HCT116 (cell line): ENCODE data around the gene FBXO34.

Source experiments
- ELF1 ChIP-seq: IDR thresholded peaks from 2 replicates; pipeline ENCODE4 v1.6.1; 2012; ENCODE audit warnings: low read depth, borderline replicate concordance
- JUND ChIP-seq: IDR thresholded peaks from 2 replicates; pipeline ENCODE4 v1.6.1; 2012
- POLR2AphosphoS5 ChIP-seq: IDR thresholded peaks from 2 replicates; pipeline ENCODE4 v1.6.1; 2011; ENCODE audit warnings: mild to moderate bottlenecking, low read depth, low read length, moderate library complexity
- RAD21 ChIP-seq: IDR thresholded peaks from 2 replicates; pipeline ENCODE4 v1.6.1; 2012; ENCODE audit warnings: low read depth, mild to moderate bottlenecking
- YY1 ChIP-seq: IDR thresholded peaks from 2 replicates; pipeline ENCODE4 v1.6.1; 2011; ENCODE audit warnings: low read length, low read depth, moderate library complexity, mild to moderate bottlenecking; ENCODE audit not compliant: insufficient replicate concordance; ENCODE audit errors: extremely low read depth
- TF ChIP-seq, protein P1 (sequence below): IDR thresholded peaks from 2 replicates; pipeline ENCODE4 v1.6.1; 2012
- TF ChIP-seq, protein P2 (sequence below), 3 experiments: fragments of 200-600 bp in 1 of 3; sonication (generic) in 1 of 3; IDR thresholded peaks in 2 of 3; conservative IDR thresholded peaks in 1 of 3; 2 replicates each; pipeline ENCODE4 v1.5.1; 2012 to 2017; ENCODE audit warnings: low read depth in 2 of 3, low read length in 2 of 3, antibody characterized with exemption in 1 of 3, borderline replicate concordance in 1 of 3, control low read depth in 1 of 3, mild to moderate bottlenecking in 1 of 3, mixed read lengths in 1 of 3, mixed run types in 1 of 3, moderate library complexity in 1 of 3; ENCODE audit not compliant: insufficient read depth in 1 of 3
- TF ChIP-seq, protein P3 (sequence below): IDR thresholded peaks from 2 replicates; pipeline ENCODE4 v1.6.1; 2012

- TF ChIP-seq RAD21 (no peak), JUND (no peak), POLR2AphosphoS5 (no peak), ELF1 (no peak), YY1 (no peak)
- TF ChIP-seq, protein P1, sequence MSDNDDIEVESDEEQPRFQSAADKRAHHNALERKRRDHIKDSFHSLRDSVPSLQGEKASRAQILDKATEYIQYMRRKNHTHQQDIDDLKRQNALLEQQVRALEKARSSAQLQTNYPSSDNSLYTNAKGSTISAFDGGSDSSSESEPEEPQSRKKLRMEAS = no peak
- TF ChIP-seq, protein P2, sequence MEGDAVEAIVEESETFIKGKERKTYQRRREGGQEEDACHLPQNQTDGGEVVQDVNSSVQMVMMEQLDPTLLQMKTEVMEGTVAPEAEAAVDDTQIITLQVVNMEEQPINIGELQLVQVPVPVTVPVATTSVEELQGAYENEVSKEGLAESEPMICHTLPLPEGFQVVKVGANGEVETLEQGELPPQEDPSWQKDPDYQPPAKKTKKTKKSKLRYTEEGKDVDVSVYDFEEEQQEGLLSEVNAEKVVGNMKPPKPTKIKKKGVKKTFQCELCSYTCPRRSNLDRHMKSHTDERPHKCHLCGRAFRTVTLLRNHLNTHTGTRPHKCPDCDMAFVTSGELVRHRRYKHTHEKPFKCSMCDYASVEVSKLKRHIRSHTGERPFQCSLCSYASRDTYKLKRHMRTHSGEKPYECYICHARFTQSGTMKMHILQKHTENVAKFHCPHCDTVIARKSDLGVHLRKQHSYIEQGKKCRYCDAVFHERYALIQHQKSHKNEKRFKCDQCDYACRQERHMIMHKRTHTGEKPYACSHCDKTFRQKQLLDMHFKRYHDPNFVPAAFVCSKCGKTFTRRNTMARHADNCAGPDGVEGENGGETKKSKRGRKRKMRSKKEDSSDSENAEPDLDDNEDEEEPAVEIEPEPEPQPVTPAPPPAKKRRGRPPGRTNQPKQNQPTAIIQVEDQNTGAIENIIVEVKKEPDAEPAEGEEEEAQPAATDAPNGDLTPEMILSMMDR (IDR thresholded peaks at IDR 0.05 in 2 of 3, conservative IDR thresholded peaks at IDR 0.05 in 1 of 3; ENCODE audit: borderline replicate concordance in 1 of 3, insufficient read depth in 1 of 3, low read depth in 2 of 3, low read length in 2 of 3) = no peak
- TF ChIP-seq, protein P3, sequence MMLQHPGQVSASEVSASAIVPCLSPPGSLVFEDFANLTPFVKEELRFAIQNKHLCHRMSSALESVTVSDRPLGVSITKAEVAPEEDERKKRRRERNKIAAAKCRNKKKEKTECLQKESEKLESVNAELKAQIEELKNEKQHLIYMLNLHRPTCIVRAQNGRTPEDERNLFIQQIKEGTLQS = no peak
These were observed 77.7 kb downstream of the FBXO34 start for GRCh38 chr14:55348766-55349453.
